Activated CD4-positive, alpha-beta memory T cell treated with anti-CD3 and anti-CD28 coated beads for 36 hours (primary cell): ENCODE results near the gene PRRT1. TPM values are rescaled to one million over a fixed set of nuclear protein-coding genes. Genes with fewer than 3 reads are reported as not detected.

Source experiments
- CTCF ChIA-PET: fragments of 350-600 bp; sonication (Branson Sonifier 250); formaldehyde crosslinking; loops from one replicate; lab custom pipeline; 2021; ENCODE audit warnings: antibody characterized with exemption, inconsistent platforms; lab: Charles Lee
- POLR2A ChIA-PET: fragments of 350-600 bp; sonication (Branson Sonifier 250); formaldehyde crosslinking; loops from one replicate; lab custom pipeline; 2021; ENCODE audit warnings: antibody characterized with exemption; lab: Charles Lee
- DNase-seq: peaks from one replicate; pipeline ENCODE4 v3.0.0-alpha.2; 2020
- H3K27ac Mint-ChIP-seq: one replicate; pipeline ENCODE4 v1.8.0; 2021; ENCODE audit warnings: mixed read lengths
- H3K27me3 Mint-ChIP-seq: one replicate; pipeline ENCODE4 v1.8.0; 2021; ENCODE audit warnings: mixed read lengths
- H3K36me3 Mint-ChIP-seq: one replicate; pipeline ENCODE4 v1.8.0; 2021; ENCODE audit warnings: mixed read lengths
- H3K4me1 Mint-ChIP-seq: one replicate; pipeline ENCODE4 v1.8.0; 2021; ENCODE audit warnings: low read depth, mixed read lengths
- H3K4me3 Mint-ChIP-seq: one replicate; pipeline ENCODE4 v1.8.0; 2021; ENCODE audit warnings: mild to moderate bottlenecking, mixed read lengths
- H3K9me3 Mint-ChIP-seq: one replicate; pipeline ENCODE4 v1.8.0; 2021; ENCODE audit warnings: mixed read lengths
- intact Hi-C: fragments of 100-400 bp; cut with micrococcal nuclease; formaldehyde crosslinking; loops from one replicate; pipeline ENCODE4 v1.15.1; 2023
- total RNA-seq, 2 experiments: library from RNA; stranded (reverse); gene quantifications; one replicate each; pipeline ENCODE4 v1.2.3, GENCODE V29; 2021

Gene PRRT1
- total RNA-seq = under 1 TPM; 0.33 to 0.36 TPM

DNA sequence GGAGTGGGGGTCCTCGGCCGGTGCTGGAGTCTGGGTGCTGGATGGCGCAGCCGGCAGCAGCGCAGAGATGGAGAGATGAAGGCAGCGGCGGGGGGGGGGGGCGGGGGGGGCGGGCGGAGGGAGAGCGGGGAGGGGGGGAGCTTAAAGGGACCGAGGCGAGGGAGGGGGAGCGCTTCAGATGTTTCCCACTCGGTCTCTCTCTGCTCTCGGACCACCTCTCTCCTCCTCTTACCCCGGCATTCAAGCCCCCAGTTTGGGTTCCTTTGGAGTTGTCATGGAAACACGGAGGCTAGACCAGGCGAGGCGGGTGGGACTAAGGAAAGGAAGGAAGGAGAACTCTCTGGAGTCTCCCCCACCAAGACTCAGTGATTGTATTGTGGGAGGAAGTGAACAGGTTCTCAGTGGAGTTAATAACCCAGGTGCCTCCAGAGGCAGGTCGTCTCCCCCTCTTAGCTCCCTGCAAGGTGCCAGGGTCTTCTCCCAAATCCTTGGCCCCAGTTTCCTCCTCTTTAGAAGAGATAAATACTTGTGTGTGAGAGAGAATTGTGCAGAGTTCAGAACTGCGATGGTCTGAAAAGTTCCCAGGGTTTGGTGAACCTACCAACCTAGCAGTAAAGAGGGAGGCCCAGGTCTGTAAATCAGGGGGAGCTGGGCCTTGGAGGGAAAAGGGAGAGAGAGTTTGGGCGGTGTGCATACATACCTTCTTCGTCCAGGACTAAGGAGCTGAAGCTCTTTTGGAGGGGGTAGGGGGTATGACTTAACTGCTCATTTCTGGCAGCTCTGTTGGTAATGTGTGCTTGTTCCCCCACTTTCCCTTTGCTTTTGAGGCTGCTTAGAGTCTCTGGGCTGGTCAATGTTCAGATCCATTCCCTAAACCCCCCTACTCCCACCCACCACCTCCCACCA, at the start of gene PRRT1:
Gene PRRT1 (minus strand): TSS at position 77 of the 906 bp plus-strand sequence. CDS start 112 bp downstream, outside the sequence.
- Mint-ChIP-seq H3K4me3 (no peak within 1 kb of the TSS), H3K9me3 (no peaks in the 10 kb centered on the region), H3K36me3 (peaks cover 3% of the 10 kb centered on the region), H3K4me1 (peaks cover 41% of the 10 kb centered on the region), H3K27me3 (peaks cover 30% of the 10 kb centered on the region), H3K27ac (no peak within 1 kb of the TSS)
- intact Hi-C loops = no loop called here
- POLR2A ChIA-PET = interaction anchor here (0.6 kb wide), 1 partner anchor 17 kb away, joined by 3 read pairs; no protein-coding TSS in a partner anchor
- DNase-seq = no peak
- CTCF ChIA-PET = interaction anchor here (1.7 to 1.8 kb wide), 2 partner anchors 33 to 43 kb away, joined by 6 to 7 read pairs; no protein-coding TSS in a partner anchor

DNA sequence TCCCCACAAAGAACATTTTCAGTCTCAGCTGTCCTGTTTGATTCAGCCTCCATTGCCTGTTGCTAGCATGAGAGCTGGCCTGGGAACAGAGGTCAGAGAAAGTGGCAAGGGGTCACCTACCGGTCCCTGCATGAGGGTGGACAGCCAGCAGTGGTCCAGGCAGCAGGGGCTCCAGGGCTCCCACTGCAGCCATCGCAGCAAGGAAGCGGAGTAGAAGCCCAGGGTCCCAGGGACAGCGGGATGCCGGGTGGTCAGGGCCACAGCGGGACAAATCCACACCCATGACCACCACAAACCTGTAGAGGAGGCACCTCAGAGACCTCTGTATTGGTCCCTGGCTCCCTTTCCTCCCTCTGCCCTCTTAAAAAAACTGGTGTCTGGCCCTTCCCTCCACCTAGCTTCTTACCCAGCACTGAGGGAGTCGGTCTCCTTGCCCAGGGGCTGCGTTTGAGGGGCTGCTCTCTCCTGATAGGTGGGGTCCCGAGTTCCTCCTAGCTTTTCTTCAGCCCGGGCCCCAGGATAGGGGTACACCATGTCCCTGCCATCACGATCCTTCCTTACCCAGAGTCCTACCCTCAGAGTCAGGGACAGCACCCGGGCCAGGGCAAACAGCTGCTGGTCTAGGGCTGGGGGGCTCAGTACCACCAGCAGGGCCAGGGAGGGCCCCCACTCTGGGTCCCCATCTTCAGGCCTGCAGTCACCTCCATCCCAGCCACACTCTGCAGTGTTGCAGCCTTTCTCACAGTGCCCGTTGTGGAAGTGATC, 49.2 kb upstream of the PRRT1 start:
- CTCF ChIA-PET = no interaction called here
- intact Hi-C loops = no loop called here
- POLR2A ChIA-PET = no interaction called here
- no peaks in the 10 kb centered on the region for H3K27me3 Mint-ChIP-seq
- DNase-seq = no peak
- no peaks in the 10 kb centered on the region for H3K36me3 Mint-ChIP-seq
- H3K4me1 Mint-ChIP-seq = peaks cover 5% of the 10 kb centered on the region
- no peak overlapping the region for H3K4me3 Mint-ChIP-seq
- no peak overlapping the region for H3K27ac Mint-ChIP-seq
- H3K9me3 Mint-ChIP-seq = no peaks in the 10 kb centered on the region

DNA sequence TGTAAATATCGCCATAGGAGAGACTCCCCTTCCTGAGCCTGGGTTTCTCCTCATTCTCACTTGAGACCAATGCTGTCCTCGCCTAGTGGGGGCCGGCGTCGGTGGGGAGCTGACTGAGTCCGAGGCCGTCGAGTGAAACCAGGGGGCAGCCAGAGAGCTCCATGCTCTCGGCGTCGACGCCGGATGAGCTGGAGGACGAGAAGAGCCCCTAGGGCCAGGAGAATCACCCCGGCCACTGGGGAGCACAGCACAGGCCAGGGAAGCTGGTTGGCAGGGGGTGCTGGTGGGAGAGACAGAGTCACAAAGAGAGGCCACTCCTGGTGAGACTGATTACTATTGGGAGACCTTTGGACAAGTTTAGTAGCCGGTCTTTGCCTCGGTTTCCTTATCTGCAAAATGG, 47.1 kb upstream of the PRRT1 start:
- no peaks in the 10 kb centered on the region for H3K9me3 Mint-ChIP-seq
- no peak overlapping the region for H3K4me3 Mint-ChIP-seq
- DNase-seq = no peak
- no peaks in the 10 kb centered on the region for H3K36me3 Mint-ChIP-seq
- H3K27me3 Mint-ChIP-seq = no peaks in the 10 kb centered on the region
- H3K27ac Mint-ChIP-seq = no peak overlapping the region
- H3K4me1 Mint-ChIP-seq = peaks cover 18% of the 10 kb centered on the region
- POLR2A ChIA-PET = interaction anchor here (0.6 kb wide), 1 partner anchor 1644 kb away, joined by 3 read pairs; no protein-coding TSS in a partner anchor
- CTCF ChIA-PET = no interaction called here
- intact Hi-C loops = loop anchor here (5.0 to 10.0 kb wide), 4 partner anchors 242 to 1216 kb away; partner anchors contain the start of genes CUTA, HSPA1B, LTA and NELFE

DNA sequence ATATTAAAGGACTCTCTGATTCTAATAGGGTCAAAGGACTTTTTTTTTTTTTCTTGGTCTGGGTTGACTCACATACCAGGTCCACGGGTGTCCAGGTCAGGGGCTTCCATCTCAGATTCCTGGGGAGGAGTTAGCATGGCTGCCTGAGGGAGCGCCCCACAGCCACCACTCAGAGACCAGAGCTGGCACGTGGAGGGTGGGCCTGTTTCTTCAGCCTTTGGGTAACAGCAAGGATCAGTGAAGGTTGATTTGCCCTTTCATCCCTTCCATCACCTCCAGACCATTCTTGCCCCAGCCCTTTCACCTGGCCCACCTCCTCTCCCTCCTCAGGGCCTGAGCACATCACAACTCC, 46.6 kb upstream of the PRRT1 start:
- Mint-ChIP-seq H3K9me3 (no peaks in the 10 kb centered on the region), H3K4me1 (peaks cover 23% of the 10 kb centered on the region), H3K36me3 (no peaks in the 10 kb centered on the region), H3K4me3 (no peak overlapping the region), H3K27me3 (no peaks in the 10 kb centered on the region), H3K27ac (no peak overlapping the region)
- POLR2A ChIA-PET = no interaction called here
- no peak for DNase-seq
- CTCF ChIA-PET = no interaction called here
- intact Hi-C loops = loop anchor here (5.0 to 10.0 kb wide), 4 partner anchors 241 to 1216 kb away; partner anchors contain the start of genes CUTA, HSPA1B, LTA and NELFE

DNA sequence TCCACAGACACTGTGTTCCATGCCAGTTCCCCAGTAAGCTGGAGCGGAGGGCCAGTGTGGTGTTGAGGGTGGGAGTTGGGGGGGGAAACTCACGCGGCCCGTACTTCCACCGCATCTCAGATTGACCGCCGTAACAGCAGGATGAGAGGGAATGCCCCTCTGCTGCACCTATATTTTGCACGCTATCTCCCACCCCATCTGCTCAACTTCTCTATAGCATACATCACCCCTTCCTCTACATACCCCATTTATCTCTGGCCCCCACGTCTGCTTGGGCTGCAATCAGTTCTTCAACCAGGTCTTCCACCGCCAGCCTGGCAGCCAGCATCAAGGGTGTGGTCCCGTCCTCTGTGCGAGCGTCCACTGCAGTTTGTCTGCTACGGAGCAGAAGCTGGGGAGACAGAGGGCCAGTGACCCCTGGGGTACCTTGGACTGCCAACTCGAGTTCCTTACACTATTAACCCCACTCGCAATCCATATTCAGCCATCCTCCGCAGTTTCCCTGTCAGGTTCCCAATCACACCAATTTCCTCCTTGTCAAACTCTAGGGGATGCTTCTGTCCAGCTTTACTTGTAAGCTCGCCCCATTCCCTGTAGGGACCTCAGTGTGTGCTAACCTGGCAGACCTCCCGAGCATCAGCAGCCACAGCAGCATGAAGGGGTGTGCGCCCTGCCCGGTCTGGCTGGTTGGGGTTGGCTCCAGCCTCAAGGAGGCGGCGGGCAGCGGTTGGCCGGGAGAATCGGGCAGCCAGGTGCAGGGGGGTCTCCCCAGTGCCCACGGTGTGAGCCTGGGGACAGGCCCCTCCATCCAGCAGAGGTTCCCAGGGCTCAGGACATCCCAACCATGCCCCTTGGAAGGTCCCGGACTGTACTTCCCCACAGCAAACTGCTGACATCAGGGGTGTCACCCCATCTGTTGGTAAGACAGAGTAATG, 45.2 kb upstream of the PRRT1 start:
- ChIA-PET POLR2A (interaction anchor here (0.6 to 0.9 kb wide), 4 partner anchors 21 to 538 kb away, joined by 3 read pairs; partner anchors contain the start of gene AGPAT1), CTCF (interaction anchor here (1.0 to 2.5 kb wide), 3 partner anchors 68 to 503 kb away, joined by 3 to 21 read pairs (median 3); partner anchors contain the start of genes ATF6B and FKBPL)
- Mint-ChIP-seq H3K27ac (peak overlapping the region; percentile 98), H3K4me1 (peaks cover 23% of the 10 kb centered on the region), H3K4me3 (peak overlapping the region; percentile 96), H3K9me3 (no peaks in the 10 kb centered on the region), H3K36me3 (no peaks in the 10 kb centered on the region), H3K27me3 (no peaks in the 10 kb centered on the region)
- no peak for DNase-seq
- intact Hi-C loops = loop anchor here (5.0 to 10.0 kb wide), 4 partner anchors 240 to 1218 kb away; partner anchors contain the start of genes CUTA, HSPA1B, LTA and NELFE

DNA sequence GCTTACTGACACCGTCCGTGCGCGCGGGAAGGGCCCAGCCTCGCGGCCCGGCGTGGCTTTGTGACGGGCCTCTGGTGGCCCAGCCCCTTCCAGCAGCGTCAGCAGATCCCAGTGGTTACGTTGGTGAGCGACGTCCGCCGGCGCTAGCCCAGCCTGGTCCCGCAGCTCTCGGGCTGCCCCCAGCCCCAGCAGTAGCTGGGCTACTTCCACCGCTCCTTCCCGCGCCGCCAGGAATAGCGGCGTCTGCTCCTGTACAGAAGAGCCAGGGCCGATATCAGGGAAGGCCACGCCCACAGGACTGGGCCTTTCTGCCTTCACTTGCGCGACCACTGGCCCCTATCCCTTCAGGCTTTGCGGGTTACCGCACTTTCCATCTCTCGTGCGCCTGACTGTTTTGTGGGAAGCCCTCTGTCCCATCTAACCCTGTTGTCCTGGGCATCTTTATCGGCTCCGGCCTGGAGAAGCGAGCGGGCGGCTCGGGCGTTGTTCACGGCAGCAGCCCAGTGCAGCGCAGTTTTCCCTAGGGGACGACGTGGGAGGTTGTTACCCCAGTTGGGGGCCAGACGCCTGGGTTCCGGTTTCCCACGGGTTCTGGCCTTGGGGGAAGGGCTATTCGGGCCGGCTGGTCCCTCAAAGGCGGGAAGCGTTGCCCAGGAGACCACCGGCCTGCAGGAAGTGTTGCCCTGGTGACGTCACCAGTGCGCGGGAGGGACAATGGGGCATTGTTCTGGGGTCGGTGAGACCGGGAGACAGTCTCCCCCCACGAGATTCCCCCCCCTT, 44.4 kb upstream of the PRRT1 start:
- peak overlapping the region; percentile 98 for H3K27ac Mint-ChIP-seq
- POLR2A ChIA-PET = interaction anchor here (0.6 to 1.7 kb wide), 8 partner anchors 17 to 537 kb away, joined by 3 to 16 read pairs (median 4); partner anchors contain the start of genes AGPAT1, ATF6B and FKBPL
- peaks cover 23% of the 10 kb centered on the region for H3K4me1 Mint-ChIP-seq
- CTCF ChIA-PET = interaction anchor here (0.6 to 2.5 kb wide), 20 partner anchors 10 to 1140 kb away, joined by 3 to 21 read pairs (median 4); partner anchors contain the start of genes AGPAT1, ATF6B, FKBPL and HLA-DMA
- no peaks in the 10 kb centered on the region for H3K9me3 Mint-ChIP-seq
- H3K4me3 Mint-ChIP-seq = peak overlapping the region; percentile 96
- peaks cover 8% of the 10 kb centered on the region for H3K36me3 Mint-ChIP-seq
- intact Hi-C loops = loop anchor here (1.0 to 10.0 kb wide), 8 partner anchors 18 to 1219 kb away; partner anchors contain the start of genes ATF6B, CUTA, HSPA1B and LTA
- no peaks in the 10 kb centered on the region for H3K27me3 Mint-ChIP-seq
- peak; percentile 80 for DNase-seq

DNA sequence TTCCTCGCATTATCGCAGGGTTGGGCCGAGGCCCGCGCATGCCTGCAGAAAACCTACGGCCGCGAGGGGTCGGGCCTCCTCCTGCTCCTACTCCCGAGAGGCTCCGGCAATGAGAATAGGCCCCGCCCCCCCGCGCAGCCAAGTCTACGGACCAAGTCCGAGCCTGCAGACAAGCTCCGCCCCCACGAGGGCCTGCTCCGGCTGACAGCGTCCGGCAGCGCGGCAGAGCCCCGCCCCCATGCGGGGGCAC, 43.8 kb upstream of the PRRT1 start:
- DNase-seq = peak; percentile 100
- no peaks in the 10 kb centered on the region for H3K9me3 Mint-ChIP-seq
- POLR2A ChIA-PET = interaction anchor here (1.2 to 1.7 kb wide), 5 partner anchors 16 to 68 kb away, joined by 4 to 16 read pairs (median 7); partner anchors contain the start of genes AGPAT1, ATF6B and FKBPL
- peak overlapping the region; percentile 98 for H3K27ac Mint-ChIP-seq
- H3K36me3 Mint-ChIP-seq = peaks cover 11% of the 10 kb centered on the region
- H3K4me3 Mint-ChIP-seq = peak overlapping the region; percentile 96
- H3K4me1 Mint-ChIP-seq = peaks cover 23% of the 10 kb centered on the region
- CTCF ChIA-PET = interaction anchor here (0.6 to 2.5 kb wide), 22 partner anchors 9 to 1141 kb away, joined by 3 to 21 read pairs (median 3); partner anchors contain the start of genes AGPAT1, ATF6B, FKBPL and HLA-DMA
- intact Hi-C loops = loop anchor here (1.0 to 10.0 kb wide), 8 partner anchors 17 to 1219 kb away; partner anchors contain the start of genes ATF6B, CUTA, HSPA1B and LTA
- no peaks in the 10 kb centered on the region for H3K27me3 Mint-ChIP-seq

DNA sequence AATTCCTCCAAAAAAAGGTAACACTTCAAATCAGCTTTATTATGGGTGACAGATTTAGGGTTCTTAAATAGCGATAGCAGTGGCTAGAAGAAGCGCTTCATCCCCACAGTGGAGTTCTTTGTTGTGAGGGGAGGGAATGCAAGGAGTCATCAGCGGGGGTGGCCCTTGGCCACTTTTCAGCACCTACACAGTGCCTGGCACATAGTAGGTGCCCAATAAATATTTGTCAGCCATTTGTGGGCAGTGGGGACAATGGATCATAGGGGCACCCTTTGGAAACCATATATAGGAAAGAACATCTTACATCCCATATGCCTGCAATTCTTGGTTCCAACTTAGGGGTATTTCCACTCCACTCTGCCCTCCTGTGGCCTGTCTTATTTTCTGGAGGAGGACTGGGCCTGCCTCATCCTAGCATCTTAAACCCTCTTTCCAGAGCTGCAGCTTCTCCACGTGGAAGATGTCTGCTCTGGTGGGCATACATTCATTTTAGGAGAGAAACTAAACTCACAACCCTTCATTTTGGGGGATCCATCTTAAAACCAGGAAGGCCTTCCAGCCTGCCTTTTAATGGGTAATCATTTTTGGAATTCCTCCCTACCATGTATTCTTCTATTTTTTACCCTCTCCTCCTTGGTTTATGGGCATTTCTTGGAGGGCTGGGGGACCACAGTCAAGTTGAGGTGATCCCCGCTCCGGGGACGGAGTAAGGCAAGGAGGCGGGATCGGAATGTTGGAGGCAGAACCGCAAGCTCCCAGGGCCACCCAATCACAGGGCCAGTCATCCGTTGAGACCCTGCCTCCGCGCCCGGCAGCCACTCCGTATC, 43.3 kb upstream of the PRRT1 start:
- H3K36me3 Mint-ChIP-seq = peaks cover 14% of the 10 kb centered on the region
- no peaks in the 10 kb centered on the region for H3K9me3 Mint-ChIP-seq
- peak overlapping the region; percentile 96 for H3K4me3 Mint-ChIP-seq
- H3K27ac Mint-ChIP-seq = peak overlapping the region; percentile 89
- no peaks in the 10 kb centered on the region for H3K27me3 Mint-ChIP-seq
- ChIA-PET POLR2A (interaction anchor here (1.2 to 1.7 kb wide), 5 partner anchors 16 to 67 kb away, joined by 4 to 16 read pairs (median 7); partner anchors contain the start of genes AGPAT1, ATF6B and FKBPL), CTCF (interaction anchor here (0.6 to 2.5 kb wide), 22 partner anchors 9 to 1141 kb away, joined by 3 to 21 read pairs (median 3); partner anchors contain the start of genes AGPAT1, ATF6B, FKBPL and HLA-DMA)
- DNase-seq = peak; percentile 59
- peaks cover 23% of the 10 kb centered on the region for H3K4me1 Mint-ChIP-seq
- intact Hi-C loops = loop anchor here (1.0 to 10.0 kb wide), 9 partner anchors 17 to 1220 kb away; partner anchors contain the start of genes ATF6B, CUTA, HSPA1B and LTA

DNA sequence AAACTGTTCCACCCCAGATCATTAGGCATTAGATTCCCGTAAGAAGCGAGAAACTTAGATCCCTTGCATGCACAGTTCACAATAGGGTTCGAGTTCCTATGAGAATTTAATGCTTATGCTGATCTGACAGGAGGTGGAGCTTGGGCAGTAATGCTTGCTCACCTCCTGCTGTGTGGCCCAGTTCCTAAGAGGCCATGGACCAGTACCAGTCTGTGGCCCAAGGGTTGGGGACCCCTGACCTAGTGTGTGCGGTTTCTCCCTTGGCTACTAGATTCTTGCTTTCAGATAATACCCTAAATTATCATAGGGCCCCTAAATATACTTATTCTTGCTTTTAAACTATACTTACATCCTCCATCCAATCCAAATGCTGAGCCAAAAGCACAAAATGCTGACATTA, 42.6 kb upstream of the PRRT1 start:
- ChIA-PET CTCF (interaction anchor here (1.0 to 2.5 kb wide), 5 partner anchors 8 to 70 kb away, joined by 3 to 21 read pairs (median 7); partner anchors contain the start of genes ATF6B, FKBPL and PRRT1), POLR2A (interaction anchor here (1.6 to 1.7 kb wide), 2 partner anchors 15 to 66 kb away, joined by 7 to 9 read pairs; partner anchors contain the start of gene ATF6B)
- intact Hi-C loops = loop anchor here (2.0 to 10.0 kb wide), 5 partner anchors 46 to 1220 kb away; partner anchors contain the start of genes CUTA, HSPA1B, LTA and PHF1
- Mint-ChIP-seq H3K36me3 (peaks cover 14% of the 10 kb centered on the region), H3K27ac (peak overlapping the region; percentile 89), H3K4me3 (no peak overlapping the region), H3K9me3 (no peaks in the 10 kb centered on the region), H3K4me1 (peaks cover 23% of the 10 kb centered on the region), H3K27me3 (no peaks in the 10 kb centered on the region)
- DNase-seq = no peak
